NCI-H748 (cell line): Measurements from ENCODE around the gene AGXT.

ENCODE experiments used
- DNase-seq: peaks from one replicate; lab custom pipeline; 2025; ENCODE audit not compliant: unreplicated experiment; lab: John Stamatoyannopoulos, UW

Gene AGXT

DNA sequence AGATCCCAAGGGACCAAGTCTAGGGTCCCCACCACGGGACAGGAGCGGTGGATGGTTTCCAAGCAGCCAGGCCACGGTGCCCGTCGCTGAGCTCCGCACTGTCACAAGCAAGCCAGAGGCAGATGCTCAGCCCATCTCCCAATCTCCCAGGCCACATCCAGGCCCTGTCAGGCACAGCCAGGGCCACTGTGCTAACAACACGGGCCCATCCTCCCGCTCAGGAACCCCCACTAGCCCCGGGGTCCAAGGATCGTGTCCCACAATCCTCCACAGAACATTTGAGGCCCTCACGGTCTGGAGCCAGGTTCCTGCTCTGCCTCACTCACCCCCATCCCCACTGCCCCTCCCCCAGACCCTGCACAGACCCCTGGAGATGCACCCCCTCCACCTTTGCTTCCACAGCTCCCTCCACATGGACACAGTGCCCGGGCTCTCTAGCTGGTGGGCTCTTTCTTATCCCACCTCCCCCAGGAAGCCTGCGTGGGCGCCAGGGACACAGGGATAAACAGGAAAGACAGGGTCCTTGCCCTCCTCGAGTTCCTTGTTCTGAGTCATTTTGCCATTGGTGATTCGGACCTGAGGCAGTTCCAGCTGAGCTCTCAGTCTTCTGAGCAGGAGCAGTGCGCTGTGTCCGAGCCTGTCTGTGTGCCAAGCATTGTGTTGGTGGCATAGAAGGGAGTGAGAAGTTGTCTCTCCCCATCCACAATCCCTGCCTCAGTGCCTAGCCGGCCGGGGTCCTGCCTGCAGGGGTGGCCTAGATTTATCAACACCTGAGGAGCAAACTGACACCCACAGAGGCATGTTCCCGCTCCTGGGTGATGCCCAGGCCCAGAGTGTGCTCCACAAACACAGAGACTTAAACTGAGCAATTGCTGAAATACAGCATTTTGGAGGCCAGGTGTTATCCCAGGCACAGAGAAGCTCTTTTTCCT lies 44.5 kb downstream of the AGXT start:
- DNase-seq = no peak

DNA sequence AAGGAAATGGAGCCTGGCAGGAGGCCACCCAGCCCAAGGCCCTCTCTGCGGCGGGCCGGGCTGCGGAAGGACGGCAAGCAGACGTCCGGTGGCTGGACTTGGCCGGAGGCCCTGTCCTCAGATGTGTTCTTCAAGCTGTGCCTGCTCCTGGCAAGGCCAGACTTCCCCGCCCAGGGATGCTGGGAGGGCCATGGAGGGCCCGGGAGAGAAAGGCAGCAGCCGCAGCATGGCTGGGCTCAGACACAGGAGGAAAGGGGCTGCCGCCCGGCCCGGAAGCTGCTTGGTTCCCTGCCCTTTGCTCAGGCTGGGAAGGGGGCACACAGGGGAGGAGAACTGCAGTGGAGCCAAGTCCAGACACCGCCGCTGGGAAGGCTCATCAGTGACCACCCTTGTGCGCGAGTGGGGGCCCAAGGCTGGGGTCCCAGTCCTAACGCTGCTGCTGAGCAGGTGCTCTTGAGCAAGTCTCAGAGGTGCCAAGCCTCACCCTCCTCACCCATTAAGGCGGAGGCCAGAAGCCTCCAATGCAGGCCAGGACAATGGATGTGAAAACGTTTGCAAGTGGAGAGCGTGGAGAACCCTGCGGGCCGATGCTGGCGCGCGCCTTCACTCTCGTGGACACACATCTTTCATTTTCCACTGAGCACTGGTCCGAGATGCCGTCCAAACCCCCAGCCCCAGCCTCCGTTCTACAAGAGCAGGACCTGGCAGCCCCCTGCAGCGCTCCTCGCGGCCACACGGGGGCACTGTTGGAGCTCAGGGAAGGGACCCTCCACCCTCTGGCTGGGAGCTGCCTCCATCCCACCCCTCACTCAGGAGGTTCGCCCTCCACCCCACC lies 45.4 kb downstream of the AGXT start:
- peak; percentile 63 for DNase-seq

DNA sequence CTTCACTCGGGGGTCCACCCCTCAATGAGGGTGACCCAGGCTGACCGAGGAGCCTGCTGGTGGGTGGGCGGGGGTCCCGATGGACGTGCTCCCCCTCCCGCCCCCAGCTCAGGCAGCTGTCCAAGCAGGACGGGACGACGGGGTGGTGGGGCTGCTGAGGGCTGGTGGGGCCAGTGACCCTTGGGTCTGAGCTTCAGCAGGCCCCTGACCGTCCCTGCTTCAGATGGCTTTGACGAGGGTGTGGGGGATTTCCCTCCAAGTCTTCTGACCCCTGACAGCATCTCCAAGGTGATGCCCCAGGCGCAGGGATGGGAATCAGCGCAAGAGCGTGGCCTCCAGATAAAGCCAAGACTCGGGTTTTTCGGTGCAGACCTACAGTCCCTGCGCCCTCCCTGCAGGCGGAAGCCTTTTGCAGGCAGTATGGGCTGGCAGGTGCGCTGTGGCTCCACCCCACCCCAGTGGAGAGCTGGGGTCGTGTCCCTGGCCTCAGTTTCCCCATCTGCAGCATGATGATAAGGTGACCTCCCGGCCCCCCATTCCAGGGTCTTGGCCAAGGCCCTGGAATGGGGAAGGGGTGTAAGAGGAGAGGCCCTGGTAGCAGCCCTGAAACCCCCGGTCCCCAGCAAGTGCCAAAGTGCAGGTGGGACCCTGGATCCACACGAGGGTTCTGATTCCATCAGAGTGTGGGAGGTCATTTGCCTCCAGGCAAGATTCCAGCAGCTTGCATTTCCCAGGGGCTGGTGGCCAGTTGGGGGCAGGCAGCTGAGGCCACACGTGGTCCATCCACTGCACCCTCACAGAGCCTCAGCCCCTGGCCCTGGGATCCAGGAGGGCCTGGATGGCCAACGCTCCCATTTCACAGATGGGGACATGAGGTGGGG lies 46.3 kb downstream of the AGXT start:
- no peak for DNase-seq

- no peak for DNase-seq
Measured at GRCh38 chr2:240915526-240916341, 47.1 kb downstream of the AGXT start.

DNA sequence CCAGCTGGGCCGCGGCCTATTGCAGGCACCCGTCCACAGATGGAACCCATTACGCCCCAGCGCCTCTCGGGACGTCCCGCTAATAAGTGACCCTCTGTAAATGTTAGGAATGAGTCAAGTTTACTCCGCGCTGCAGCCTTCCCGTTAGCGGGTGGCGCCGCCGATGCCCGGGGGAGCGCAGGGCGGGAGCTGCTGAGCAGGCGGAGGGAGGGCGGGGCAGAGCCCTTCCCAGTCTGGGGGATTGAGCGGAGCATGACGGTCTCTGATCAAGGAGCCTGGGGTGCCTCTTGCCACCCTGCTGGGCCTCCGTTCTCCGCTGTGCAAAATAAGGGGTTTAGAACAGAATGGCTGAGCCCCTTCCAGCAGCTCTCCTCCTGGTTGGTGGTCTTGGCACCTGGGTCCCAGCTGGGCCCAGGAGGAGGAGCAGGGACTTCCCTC lies 48.0 kb downstream of the AGXT start:
- no peak for DNase-seq

DNA sequence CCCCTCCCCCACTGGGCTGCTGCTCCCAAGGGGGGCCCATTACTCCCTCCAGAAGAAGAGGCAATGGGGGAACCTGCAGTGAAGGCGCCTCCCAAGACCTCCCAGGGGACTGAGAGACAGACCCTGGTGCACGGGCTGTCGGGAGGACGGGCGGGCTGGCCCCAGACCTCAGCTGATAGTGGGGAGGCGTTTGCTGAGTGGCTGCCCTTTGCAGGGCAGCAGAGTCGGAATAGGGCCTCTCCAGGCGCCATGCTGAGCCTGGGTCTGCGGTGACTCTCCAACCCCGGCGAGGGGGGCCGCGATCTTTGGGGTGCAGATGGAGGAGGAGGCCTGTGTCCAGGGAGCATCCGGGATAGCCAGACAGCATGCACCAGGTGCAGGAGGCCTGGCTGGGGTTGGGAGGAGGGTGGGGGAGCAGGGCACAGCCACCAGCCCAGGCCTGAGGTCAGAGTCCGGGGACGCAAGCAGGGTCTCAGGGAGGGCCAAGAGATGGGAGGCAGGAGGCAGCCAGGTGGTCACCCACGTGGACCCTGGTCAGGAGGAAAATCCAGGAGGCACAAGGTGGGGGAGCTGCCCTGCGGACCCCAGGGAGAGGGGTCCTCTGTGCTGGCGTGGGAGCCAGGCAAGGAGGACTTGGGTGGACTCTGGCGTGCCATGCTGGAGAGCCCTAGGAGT lies 48.5 kb downstream of the AGXT start:
- DNase-seq = no peak

- DNase-seq = no peak
Measured at GRCh38 chr2:240917684-240918257, 49.1 kb downstream of the AGXT start.

DNA sequence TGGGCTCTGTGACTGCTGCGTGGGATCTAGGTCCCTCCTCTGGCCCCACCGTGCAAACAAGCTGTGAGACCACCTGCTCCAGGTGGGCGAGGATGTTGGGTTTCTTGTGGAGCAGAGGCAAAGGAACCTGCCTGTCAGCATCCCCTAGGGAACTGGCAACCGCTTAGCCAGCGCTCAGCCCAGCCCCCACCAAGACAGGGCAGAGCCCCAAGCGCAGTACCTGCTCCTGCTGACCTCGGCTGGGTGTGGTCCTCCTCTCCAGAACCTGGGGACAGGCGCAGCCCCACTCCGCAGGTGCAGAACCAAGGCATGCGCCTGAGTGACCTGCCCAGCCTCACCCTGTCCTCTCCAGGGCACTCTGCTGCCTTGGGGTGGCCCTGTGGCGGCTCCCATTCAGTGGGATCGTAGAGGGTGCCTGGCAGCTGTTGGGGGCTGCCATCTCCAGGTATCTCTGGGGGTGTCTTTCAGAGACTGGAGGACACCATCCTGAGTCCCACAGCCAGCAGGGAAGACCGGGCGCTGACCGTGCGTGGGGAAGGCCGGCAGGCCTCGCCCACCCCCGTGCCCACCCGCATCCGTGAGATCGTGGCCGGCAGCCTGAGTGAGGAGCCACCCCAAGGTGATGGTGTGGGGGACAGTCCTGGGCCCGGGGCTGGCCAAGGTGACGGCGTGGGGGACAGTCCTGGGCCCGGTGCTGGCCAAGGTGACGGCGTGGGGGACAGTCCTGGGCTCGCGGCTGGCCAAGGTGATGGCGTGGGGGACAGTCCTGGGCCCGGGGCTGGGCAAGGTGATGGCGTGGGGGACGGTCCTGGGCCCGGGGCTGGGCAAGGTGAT lies 49.9 kb downstream of the AGXT start:
- peak; percentile 44 for DNase-seq

GRCh38 chr2:240919161-240919781 lies 50.6 kb downstream of the AGXT start:
- no peak for DNase-seq

GRCh38 chr2:240919786-240920782 lies 51.5 kb downstream of the AGXT start:
- no peak for DNase-seq

GRCh38 chr2:240920783-240921231 lies 52.2 kb downstream of the AGXT start:
- no peak for DNase-seq

DNA sequence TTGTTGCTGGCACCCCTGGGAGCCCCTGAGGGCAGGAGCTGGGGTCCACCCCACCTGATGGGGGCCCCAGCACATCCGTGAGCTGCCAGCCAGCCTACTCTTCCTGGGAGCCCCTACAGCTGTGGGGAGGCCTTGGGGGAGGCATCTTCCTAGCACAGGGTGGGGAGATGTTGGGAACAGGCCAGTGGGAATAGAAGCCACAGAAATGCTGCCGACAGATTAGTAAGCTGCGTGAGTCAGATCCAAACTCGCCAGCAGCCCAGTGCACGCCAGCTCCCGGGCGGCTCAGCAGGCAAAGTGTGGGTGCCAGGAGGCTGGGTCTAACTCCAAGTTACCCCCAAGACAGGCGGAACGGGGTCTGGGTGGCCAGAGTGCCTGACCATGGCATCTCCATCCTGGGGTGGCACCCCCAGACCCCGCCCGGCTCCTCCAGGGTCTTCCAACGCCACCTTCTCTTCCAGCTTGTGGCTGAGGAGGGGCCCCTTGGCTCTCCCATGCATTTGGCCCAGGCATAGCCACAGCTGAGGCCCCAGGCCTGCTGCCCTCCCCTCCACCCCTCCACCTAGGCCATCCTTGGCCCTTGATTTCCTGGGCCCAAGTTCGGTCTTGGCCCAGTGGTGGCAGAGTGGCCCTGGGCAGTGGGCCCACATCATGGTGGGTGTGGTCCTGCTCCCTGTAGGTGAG lies 52.8 kb downstream of the AGXT start:
- DNase-seq = no peak

DNA sequence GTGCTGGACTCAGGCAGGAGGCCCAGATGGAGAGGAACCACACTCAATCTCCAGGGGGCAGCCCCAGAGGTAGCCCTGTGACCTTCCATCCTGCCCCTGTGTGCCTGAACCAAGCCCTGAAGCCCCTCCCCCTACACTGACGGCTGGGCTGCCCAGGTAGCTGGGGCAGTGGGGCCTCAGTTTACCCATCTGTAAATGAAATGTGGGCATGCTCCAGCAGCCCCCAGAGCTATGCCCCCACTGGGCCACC lies 53.3 kb downstream of the AGXT start:
- DNase-seq = no peak

GRCh38 chr2:240922245-240922981 lies 53.8 kb downstream of the AGXT start:
- DNase-seq = no peak

- peak; percentile 26 for DNase-seq
Measured at GRCh38 chr2:240922982-240923537, 54.4 kb downstream of the AGXT start.
